GM21381 (cell line): ENCODE results near the gene ZNF33B.
A peak's percentile ranks its signal among the peaks of the same experiment; 100 is the strongest.
"Not testable (repeated sequence)": the region's sequence is repeated elsewhere in the genome, so short reads cannot be mapped to it uniquely, and the experiment has no call there.

Experiments
- ATAC-seq: cut with Tn5 transposase; IDR thresholded peaks from one replicate; pipeline ENCODE4 v1.9.1; 2021; ENCODE audit warnings: mild to moderate bottlenecking, moderate library complexity; ENCODE audit not compliant: unreplicated experiment

ZNF33B gene

GRCh38 chr10:42638055-42638820 lies at the start of gene ZNF33B:
Gene ZNF33B (minus strand): TSS chr10:42638570. CDS start chr10:42636928, 1,642 bp downstream.
- ATAC-seq = peak; percentile 93

- no peak for ATAC-seq
These were observed 46.1 kb upstream of the ZNF33B start for GRCh38 chr10:42684517-42684916.

- no peak for ATAC-seq
These were observed 41.9 kb upstream of the ZNF33B start for GRCh38 chr10:42680267-42680666.

DNA sequence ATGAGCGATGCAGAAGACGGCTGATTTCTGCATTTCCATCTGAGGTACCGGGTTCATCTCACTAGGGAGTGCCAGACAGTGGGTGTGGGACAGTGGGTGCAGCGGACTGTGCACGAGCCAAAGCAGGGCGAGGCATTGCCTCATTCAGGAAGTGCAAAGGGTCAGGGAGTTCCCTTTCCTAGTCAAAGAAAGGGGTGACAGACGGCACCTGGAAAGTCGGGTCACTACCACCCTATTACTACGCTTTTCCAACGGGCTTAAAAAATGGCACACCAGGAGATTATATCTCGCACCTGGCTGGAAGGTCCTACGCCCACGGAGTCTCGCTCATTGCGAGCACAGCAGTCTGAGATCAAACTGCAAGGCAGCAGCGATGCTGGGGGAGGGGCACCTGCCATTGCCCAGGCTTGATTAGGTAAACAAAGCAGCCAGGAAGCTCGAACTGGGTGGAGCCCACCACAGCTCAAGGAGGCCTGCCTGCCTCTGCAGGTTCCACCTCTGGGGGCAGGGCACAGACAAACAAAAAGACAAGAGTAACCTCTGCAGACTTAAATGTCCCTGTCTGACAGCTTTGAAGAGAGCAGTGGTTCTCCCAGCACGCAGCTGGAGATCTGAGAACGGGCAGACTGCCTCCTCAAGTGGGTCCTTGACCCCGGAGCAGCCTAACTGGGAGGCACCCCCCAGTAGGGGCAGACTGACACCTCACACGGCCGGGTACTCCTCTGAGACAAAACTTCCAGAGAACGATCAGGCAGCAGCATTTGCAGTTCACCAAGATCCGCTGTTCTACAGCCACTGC lies 27.0 kb upstream of the ZNF33B start:
- ATAC-seq = not testable (repeated sequence)

DNA sequence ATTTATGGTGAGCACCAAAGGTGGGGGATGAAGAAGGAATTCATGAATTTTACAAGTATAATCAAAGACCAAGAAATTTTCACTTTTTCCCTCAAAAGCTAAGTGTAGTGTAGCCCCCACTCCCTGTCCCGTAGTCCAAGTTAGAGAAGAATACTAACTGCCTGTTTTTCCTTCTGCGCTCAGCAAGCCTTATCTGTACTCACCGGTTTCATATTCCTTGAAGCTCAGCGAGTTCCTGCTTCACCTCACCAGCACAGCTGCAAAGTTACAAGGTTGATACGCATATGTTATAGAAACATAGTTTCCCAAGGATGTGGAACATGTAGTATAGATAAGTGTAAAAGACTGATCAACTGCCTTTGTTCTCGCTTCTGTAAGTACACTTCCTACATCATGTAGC lies 16.0 kb upstream of the ZNF33B start:
- no peak for ATAC-seq

DNA sequence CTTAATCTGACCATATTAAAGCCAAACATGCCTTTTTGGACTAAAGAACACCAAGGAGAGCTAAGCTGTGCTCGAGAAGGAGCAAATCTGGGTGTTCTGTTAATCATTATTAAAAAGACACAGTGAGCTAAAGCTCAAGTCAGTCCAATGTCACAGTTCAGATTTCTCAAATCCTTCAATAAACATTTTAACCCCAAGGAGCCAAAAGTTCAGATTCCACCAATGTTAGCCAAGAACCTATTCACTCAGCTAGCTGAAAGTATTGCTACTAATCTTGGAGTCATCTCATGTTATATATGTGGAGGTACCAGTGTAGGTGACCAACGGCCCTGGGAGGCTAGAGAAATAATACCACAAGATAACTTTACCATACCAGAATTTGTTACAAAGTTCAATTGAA lies 14.5 kb upstream of the ZNF33B start:
- no peak for ATAC-seq

DNA sequence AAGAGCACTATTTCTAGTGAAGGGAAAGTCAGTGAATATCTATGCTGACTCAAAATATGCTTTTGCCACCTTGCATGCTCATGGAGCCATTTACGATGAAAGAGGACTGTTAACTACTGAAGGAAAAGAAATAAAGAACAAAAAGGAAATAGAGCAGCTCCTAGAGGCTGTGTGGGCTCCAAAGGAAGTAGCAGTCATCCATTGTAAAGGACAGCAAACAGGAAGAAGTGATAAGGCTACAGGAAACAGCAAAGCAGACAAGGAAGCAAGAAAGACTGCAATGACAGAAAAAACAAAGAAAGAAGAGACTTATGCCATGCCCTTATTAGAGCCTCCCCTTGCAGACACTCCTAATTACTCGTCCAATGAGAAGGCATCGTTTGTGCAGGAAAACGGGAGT lies 12.0 kb upstream of the ZNF33B start:
- ATAC-seq = no peak

- no peak for ATAC-seq
These were observed 10.1 kb upstream of the ZNF33B start for GRCh38 chr10:42648512-42648911.

GRCh38 chr10:42646687-42647640 lies 8.6 kb upstream of the ZNF33B start:
- ATAC-seq = no peak

- ATAC-seq = no peak
These were observed 7.8 kb upstream of the ZNF33B start for GRCh38 chr10:42646214-42646613.

DNA sequence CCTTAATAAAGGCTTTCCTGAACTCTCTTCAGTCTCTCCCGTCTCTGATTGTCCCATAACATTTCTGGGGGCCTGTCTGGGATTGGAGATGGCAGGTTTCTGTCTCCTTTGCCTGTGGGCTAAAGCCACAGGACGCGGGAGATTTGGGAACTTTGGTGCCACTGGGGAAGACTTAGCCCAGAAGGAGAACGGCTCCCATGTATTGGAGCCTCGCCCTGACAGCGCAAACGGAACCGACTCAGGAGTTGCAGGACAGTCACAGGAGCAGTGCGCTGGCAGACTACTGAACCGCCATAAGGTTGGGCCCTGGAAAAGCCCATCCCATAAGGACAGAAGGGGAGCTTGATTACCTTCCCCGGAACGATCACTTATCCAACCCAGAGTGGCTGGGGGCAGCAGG lies 7.1 kb upstream of the ZNF33B start:
- no peak for ATAC-seq

DNA sequence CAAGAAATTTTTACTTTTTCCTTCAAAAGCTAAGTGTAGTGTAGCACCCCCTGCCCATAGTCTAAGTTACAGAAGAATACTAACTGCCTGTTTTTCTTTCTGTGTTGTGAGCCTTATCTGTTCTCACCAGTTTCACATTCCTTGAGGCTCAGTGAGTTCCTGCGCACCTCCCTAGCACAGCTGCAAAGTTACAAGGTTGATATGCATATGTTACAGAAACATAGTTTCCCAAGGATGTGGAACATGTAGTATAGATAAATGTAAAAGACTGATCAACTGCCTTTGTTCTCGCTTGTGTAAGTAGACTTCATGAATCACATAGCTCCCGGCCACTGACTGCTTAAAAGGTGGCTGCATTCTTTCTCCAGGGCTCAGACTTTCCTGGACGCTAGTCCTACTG lies 6.7 kb upstream of the ZNF33B start:
- no peak for ATAC-seq

DNA sequence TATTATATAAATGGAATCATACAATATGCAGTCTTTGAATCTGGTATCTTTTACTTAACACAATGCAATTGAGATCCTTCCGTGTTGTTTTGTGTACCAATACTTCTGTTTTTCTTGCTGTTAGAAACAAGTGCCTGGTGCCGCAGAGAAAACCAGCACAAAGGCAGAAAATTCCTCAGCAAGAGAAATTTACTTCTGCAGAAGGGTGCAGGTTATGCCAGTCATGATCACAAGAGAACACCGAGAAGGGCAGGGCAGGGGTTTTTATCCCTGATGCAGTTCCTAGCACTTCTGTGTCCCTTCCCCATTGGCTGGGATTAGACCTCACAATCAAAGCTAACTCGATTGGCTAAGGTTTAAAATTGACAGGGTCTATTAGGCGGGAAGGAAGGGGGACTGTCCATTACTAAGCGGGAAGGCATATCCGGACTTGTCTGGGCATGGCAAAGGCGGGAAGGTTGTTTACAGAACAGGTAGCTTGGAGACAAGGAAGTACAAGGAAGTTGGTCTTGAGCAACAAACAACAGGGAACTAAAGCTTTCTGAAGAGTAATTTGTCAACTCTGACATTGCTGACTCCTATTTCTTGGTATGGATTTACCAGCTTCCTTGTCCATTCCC lies 2.4 kb upstream of the ZNF33B start:
- ATAC-seq = no peak

- ATAC-seq = no peak
These were observed 476 bp upstream of the ZNF33B start for GRCh38 chr10:42638821-42639270.

DNA sequence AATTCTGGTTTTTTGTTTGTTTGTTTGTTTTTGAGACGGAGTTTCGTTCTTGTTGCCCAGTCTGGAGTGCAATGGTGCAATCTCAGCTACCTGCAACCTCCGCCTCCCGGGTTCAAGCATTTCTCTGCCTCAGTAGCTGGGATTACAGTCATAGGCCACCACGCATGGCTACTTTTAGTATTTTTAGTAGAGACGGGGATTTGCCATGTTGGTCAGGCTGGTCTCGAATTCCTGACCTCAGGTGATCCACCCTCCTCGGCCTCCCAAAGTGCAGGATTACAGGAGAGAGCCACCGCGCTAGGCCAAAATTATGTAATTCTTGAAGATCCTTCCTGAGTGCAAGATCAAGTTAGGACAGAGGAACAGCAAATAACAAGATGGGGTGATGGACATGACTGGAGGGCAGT lies 719 bp downstream of the ZNF33B start:
- ATAC-seq = no peak

- ATAC-seq = no peak
These were observed 1.2 kb downstream of the ZNF33B start for GRCh38 chr10:42637142-42637541.

DNA sequence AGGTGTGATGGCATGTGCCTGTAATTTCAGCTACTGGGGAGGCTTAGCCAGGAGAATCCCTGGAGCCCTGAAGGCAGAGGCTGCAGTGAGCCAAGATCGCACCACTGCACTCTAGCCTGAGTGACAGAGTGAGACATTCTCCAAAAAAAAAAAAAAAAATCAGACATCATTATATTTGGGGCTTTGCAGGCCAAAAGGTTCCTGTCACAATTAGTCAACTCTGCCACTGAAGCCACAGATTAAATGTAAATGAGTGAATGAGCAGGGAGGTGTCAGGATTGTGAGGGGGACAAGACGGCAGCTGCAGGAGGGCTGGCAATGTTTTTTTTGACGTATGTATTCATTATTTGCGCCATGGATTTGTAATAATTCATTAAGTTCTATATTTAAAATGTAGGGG lies 3.3 kb downstream of the ZNF33B start:
- ATAC-seq = no peak

DNA sequence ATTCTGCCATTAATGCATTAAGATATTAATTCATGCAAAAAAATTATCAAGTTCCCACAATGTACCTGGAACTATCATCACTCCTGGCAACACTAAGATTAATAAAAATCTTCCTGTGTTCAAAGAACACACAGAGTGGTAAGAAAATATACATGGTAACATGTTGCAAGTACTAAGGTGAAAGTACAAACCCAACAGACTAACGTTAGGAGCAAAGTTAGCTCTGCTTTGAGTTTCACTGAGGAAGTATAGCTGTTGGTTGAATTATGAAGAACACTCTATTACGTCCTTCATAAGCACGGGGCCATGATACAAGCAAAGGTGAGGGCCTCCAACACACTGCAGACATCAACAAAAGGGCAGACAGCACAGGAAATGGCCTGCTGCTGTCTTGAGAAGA lies 5.8 kb downstream of the ZNF33B start:
- ATAC-seq = no peak

- no peak for ATAC-seq
These were observed 7.7 kb downstream of the ZNF33B start for GRCh38 chr10:42630537-42631134.

DNA sequence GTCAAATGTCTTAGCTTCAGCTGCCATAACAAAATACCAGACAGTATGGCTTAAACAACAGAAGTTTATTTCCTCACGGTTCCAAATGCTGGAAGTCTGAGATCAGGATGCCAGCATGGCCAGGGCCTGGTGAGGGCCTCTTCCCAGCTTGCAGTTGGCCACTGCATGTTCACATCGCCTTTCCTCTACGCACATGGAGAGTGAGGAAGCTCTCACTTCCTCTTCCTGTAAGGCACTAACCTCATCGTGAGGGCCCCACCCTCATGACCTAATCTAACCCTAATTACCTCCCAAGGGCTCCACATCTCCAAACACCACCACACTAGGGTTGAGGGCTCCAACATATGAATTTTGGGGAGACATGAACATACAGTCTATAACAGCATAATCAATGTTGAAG lies 14.4 kb downstream of the ZNF33B start:
- no peak for ATAC-seq
